SKM-1 (cell line): ENCODE results near the gene IFNGR1.

Source experiments
- DNase-seq: peaks from one replicate; lab custom pipeline; 2025; ENCODE audit not compliant: unreplicated experiment; lab: John Stamatoyannopoulos, UW

Gene IFNGR1

GRCh38 chr6:137177611-137178010 lies 41.6 kb downstream of the IFNGR1 start:
- no peak for DNase-seq

DNA sequence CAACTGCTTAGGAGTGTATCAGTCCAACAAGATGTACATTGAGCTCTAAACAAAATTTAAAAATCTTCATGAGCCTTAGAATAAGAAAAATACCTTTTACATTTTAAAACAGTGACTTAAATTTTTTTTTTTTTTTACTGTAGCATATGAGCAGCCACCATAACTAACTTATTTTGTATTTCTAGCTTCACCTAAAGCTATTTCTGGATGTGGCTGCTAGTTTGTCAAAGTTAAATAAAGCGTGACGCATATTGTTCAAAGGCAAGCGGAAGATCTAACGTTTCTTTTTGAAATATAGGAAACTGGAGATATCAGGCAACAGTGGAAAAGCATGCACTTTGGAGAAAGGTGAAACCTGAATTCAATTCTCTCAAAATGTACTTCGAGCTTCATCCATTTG lies 42.5 kb downstream of the IFNGR1 start:
- DNase-seq: no peak

GRCh38 chr6:137175868-137176245 lies 43.3 kb downstream of the IFNGR1 start:
- no peak for DNase-seq

GRCh38 chr6:137175157-137175867 lies 43.9 kb downstream of the IFNGR1 start:
- no peak for DNase-seq

GRCh38 chr6:137173501-137173900 lies 45.7 kb downstream of the IFNGR1 start, which contains the start of gene IL22RA2:
Gene IL22RA2 (minus strand): TSS chr6:137173644. CDS start chr6:137161749, 11,895 bp downstream.
- no peak for DNase-seq

GRCh38 chr6:137172734-137173431 lies 46.3 kb downstream of the IFNGR1 start:
- DNase-seq: no peak

- DNase-seq: no peak
Measured at GRCh38 chr6:137171824-137172733, 47.1 kb downstream of the IFNGR1 start.

GRCh38 chr6:137171053-137171374 lies 48.2 kb downstream of the IFNGR1 start:
- DNase-seq: no peak

GRCh38 chr6:137170266-137171052 lies 48.7 kb downstream of the IFNGR1 start:
- no peak for DNase-seq

DNA sequence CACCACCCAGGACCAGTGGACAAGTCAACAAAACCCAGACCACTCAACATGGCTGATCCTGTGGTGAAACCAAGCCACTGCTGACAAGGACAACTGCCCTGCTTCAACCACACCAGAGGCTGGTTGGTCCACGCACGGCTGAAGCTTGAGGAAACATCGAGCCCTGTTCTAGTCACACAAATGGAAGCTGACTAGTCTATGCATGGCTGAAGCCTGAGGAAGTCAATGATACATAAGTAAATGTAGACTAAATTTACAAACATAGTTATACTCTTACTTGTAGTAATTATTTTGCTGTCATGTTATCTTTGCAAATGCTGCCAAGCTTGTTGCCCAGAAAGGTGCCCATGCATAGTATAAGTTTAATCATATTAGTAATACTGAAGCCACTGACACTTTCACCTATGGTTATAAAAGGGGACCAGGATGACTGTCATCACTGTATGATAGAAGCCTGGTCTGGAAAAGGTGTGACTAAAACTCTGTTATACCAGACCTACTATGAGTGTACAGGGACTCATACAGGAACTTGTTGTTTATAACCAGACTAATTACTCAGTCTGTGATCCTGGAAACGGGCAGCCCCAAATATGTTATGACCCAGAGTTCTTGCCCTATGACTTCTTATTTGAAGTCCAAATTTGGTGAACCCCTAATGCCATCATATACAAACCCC lies 51.3 kb downstream of the IFNGR1 start:
- DNase-seq: no peak

DNA sequence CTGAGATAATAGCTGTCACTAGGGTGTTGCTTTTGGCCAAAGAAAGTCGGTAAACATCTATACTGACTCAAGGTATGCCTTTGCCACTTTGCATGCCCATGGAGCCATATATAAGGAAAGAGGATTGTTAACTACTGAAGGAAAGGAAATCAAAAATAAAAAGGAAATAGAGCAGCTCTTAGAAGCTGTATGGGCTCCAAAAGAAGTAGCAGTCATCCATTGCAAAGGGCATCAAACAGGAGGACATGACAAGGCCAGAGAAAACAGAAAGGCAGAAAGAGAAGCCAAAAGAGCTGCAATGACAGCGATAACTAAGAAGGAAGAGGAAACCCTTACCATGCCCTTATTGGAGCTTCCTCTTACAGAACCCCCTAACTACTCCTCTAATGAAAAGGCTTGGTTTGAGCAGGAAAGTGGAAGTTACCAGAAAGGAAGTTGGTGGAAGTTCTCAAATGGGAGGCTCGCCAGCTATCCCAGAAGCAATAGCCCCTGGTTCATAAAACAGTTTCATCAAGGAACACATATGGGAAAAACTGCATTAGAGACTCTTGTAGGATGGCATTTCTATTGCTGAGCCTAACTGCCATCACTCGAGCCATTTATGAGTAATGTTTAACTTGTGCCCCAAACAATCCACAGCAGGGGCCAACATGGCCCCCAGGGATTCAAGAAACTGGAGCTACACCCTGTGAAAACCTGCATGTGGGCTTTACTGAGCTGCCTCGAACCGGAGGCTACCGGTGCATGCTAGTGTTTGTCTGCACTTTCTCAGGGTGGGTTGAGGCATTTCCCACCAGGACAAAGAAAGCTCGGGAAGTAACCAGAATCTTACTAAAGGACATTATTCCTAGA lies 52.7 kb downstream of the IFNGR1 start:
- peak; percentile 72 for DNase-seq

DNA sequence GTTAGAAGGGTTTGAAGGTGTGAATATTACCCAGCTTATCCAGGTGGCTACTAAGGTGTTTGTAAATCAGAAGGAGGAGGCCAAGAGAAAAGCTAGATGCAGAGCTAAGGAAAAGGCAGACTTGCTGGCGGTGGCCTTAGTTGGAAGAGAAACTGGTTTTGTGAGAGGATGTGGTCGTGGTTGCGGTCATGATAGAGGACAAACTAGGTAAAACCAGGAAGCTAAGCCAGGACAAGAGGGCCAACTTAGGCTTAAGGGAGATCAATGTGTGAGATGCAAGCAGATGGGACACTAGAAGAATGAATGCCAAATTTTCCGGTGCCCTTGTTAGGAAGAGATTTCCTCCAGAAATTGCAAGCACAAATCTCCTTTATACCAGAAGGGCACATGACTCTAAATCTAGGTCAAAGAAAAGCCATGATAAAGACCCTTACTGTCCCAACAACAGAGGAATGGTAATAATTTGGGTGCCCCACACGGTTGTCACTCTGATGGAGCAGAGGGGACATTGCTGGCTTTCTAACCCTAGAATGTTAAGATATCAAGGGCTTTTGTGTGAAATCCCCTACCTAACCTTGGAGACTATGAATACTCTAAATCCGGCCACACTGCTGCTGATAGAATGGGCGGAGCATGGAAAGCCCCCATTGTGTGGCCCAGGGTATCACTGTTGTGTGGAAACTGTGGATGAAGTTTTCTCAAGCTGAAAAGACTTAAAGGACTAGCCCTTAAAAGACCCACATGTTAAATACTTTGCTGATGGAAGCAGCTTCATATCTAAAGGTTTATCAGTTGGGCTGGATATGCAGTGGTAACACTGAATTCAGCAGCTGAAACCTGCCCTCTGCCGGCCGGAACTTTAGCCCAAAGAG lies 53.6 kb downstream of the IFNGR1 start:
- DNase-seq: peak; percentile 15

DNA sequence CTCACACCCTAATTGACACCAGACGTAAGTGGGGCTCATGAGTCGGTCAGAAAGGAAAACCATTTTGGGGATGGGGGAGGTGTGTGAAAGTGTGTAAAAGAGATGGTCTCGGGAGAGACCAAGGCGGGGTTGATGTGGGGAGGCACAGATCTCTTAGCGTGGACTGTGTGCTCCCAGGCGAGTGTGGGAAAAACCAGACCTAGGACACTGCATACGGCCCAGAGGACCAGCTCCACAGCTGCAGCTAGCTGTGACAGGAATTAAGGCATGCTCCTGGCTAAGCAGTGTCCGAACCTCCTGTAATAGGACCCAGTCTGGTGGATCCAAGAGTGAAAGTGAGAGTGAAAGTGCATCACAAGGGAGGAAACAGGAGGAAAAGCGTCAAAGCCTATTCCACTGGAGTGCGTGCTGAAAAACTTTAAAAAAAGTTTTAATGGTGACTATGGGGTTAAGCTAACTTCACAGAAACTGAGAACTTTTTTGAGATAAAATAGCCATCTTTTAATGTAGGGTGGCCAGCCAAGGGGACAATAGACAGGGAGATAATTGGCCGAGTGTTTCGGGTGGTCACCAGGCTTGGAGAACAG lies 55.4 kb downstream of the IFNGR1 start:
- no peak for DNase-seq

- DNase-seq: no peak
Measured at GRCh38 chr6:137162692-137163306, 56.4 kb downstream of the IFNGR1 start.

GRCh38 chr6:137161949-137162348 lies 57.2 kb downstream of the IFNGR1 start:
- DNase-seq: no peak

DNA sequence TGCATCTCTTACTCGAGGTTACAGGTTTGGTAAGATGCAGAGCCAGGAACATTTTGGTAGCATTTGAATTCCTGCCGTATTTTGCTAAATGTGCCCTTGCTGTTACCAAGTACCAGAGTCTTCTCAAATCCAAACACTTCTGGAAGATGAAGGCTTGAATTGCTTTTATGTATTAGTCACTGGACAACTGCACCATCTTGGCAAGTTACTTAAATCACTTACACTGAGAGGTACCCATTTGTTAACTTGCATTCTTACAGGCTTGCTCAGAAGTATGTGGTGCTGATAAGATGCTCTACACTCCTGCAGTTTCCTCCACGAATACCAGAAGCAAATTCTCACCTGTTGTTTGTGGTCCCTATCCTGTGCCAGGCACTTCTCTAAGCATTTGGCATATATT lies 58.4 kb downstream of the IFNGR1 start:
- no peak for DNase-seq

DNA sequence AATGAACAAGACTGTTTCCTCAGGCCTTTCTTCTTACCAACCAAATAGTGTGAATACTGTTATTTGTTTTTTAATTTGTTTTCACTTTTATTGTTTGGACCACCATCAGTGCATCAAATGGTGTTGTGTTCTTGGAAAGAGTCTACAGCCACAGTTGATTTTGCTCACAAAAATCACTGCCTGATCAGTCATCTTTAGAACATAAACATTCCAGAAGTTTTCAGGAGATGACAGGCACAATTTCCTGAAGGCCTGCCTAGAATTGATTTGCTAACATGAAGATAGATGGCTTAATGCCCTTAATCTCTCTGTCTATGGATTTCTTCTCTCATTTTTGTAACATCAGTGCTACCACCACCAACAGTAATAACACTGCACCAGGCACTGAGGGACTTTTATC lies 59.3 kb downstream of the IFNGR1 start:
- DNase-seq: no peak

DNA sequence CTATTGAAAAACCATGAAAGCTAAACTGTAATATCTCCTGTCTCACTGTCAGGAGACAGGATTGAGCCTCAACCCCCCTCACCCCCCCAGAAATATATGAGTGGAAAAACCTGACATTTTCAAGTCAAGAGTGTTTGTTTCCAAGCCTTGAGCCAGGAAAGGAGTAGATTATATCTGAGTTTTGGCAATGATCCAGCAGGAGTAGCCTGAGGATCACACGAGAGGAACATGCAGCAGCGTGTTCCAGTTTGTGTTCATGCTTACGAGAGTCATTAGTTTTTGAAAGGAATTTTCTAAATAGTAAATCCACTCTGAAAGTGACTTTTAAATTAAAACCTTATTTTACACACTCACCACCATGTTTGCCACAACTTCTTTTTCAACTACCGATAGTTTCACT lies 61.6 kb downstream of the IFNGR1 start:
- no peak for DNase-seq
